NCI-H2196 treated with DMSO at 0.1 percent for 48 hours (cell line): Measurements from ENCODE around the gene CDK3.

ENCODE experiments used
- DNase-seq: peaks from one replicate; lab custom pipeline; 2025; ENCODE audit not compliant: unreplicated experiment; lab: John Stamatoyannopoulos, UW

Gene CDK3

DNA sequence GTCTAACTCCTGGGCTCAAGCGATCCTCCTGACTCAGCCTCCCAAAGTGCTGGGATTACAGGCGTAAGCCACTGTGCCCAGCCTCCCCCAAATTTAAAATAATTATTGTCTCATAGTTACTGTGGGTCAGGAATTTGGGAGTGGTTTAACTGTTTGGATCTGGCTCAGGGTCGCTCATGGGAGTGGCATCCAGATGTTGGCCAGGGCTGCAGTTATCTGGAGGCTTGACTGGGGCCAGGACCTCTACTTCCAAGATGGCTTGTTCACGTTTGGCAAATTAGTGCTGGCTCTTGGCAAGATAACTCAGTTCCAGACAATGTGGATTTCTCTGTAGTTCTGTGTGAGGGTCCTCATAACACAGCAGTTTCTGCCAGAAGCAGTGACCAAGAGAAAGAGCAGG, 13.6 kb upstream of the CDK3 start:
- no peak for DNase-seq

DNA sequence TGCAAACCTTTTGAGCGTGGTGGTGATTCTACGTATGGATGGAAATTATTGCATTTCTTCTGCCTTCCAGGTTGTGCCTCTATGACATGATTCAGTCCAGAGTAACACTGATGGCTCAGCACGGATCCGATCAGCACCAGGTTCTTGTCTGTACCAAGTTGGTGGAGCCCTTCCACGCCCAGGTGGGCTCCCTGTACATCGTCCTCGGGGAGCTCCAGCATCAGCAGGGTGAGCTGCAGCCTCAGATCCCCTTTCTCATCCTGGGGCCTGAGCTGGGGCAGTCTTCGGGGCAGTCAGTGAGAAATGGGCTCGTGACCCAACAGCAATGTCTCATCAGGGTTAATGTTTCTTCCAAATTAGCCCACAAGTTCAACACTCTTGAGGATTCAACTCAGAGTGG, 9.3 kb upstream of the CDK3 start:
- no peak for DNase-seq

DNA sequence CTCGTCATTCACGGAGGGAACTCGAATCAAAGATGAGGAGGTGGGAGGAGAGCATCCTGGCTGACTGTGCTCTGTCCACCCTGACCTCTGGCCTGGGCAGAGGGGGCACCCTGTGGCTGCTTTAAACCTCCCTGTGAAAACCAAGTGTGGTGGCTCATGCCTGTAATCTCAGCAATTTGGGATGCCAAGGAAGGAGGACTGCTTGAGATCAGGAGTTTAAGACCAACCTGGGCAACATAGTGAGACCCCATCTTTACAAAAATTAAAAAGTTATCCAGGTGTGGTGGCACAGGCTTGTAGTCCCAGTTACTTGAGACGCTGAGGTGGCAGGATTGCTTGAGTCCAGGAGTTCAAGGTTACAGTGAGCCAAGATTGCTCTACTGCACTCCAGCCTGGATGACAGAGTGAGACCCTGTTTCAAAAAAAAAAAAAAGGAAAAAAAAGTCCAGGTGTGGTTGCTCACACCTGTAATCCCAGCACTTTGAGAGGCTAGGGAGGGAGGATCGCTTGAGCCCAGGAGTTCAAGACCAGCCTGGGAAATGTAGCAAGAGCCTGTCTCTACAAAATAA, 5.8 kb upstream of the CDK3 start:
- DNase-seq: no peak

DNA sequence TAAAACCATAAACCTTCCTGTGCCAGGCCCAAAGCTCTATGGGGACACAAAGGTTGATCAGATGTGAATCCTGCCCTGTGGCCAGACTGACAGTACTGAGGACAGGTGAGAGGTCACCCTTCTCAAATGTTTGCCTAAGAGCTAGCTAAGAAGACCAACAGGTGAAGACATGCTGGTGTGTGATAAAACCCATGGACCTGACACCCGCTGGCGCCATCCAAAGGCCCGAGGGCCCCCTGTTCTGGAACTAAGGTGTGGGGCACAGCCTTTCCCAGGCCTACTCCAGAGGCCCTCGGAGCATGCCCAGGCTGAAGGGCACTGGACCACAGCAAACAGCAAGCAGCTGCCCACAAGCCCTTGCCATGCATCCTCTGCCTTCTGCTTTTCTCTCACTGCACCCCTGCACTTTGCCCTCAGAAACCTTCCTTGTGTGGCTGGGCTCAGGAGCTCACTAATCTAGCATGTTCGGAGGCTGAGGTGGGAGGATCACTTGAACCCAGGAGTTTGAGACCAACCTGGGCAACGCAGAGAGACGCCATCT, 5.2 kb upstream of the CDK3 start:
- DNase-seq: no peak

DNA sequence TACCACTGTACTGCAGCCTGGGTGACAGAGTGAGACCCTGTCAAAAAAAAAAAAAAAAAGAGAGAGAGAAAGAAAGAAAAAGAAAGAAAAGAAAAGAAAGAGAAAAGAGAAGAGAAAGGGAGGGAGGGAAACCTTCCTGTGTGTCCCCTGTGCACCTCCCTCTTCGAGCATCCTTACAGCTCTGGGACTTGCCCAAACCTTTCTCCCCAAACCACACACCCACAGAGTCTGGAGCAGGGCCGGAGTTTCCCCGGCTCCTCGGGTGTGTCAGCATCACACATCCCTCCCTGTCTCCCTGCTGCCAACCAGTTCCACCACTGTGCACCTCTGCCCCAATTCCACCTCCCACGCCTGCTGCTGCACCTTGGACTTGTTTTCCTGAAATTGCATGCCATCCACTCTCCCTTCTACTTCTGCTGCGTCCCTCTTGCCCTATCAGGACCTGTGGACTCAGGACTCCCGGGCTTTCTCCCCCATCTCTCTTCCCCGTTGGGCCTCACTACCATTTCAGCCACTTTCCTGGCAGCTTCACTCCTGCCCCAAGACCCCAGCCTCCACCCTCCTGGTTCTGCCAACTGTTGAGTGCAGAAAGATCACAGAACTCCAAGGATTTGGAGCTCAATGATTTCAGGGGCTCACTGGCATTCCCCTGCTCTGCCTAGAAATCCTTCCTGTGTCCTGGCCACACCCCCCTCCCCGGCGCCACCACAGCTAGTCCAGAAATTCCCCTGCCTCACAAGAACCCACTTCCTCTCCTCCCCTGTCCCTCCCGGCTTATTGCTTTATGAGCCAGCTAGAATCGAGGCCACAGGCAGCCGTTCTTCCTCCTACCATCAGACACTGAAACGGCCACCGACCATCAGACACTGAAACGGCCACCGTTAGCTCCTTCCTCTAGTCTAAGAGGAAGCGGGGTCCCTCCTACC, 3.7 kb upstream of the CDK3 start:
- DNase-seq: no peak

DNA sequence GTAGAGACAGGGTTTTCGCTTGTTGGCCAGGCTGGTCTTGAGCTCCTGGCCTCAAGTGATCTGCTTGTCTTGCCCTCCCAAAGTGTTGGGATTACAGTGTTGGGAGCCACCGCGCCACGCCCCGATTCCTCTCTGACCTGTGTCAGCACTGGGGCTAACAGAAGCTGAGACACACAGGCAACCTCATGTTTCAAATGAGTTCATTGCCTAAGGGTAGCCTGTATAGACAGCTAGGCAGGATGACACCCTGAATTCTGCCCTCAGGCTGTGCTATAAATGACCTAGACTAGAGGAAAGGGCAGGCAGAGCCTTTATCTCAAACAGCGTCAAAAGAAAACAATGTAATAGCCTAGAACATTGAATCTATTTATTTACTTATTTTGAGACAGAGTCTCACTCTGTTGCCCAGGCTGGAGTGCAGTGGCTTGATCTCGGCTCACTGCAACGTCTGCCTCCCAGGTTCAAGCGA, 2.3 kb upstream of the CDK3 start:
- DNase-seq: no peak

DNA sequence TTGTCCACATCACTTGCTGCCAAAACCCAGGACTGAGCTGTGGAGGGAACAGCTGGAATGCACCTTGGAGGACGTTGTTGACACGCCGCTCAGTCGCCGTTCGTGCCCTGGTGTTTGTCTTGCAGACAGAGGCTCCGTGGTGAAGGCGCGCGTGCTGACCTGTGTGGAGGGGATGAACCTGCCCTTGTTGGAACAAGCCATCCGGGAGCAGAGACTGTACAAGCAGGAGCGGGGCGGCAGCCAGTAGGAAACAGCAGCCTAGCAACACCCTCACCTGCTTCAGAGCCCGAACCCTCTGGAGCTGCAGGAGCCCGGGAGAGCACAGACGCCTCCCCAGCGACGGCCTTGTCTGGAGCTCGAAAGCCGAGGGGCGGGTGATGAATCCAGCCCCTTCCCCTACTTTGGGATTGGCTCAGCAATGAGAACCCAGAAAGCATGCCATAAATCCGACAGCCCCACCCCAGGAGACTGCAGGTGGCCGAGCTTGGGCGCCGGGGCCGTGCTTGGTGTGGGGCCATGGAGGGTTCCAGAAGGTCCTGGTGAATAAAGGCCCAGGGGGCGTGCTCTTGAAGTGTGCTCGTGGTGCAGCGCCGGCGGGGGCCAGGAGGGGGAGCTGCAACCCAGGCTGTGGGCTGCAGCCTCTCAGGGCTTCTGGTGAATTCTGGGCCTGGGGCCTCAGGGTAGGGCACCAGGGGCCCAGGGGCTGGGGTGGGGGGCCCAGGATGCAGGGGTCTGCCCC, 470 bp upstream of the CDK3 start:
- DNase-seq: no peak

DNA sequence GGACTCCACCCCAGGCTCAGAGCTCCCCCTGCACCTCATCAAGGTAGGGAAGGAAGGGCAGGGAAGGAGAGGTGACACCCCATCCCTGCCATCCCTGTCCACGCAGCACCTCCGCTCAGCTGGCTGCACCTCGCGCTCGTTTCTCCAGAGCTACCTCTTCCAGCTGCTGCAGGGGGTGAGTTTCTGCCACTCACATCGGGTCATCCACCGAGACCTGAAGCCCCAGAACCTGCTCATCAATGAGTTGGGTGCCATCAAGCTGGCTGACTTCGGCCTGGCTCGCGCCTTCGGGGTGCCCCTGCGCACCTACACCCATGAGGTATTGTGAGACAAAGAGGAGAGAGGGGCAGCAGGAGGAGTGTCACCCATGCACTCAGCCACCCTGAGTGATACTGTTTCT, 1.4 kb downstream of the CDK3 start:
- no peak for DNase-seq

DNA sequence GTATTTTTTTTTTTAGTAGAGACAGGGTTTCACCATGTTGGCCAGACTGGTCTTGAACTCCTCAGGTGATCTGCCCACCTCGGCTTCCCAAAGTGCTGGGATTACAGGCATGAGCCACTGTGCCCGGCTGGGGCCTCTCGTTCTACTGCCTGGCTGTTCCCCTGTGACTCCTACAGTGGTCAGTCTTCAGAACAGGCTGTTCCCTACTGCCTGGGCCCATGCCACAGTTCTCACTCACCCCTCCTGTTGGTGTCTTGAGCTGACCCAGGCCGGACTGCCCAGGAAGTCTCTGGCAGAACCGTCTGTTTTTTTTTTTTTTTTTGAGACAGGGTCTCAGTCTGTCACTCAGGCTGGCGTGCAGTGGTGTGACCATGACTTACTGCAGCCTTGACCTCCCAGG, 3.3 kb downstream of the CDK3 start:
- no peak for DNase-seq

DNA sequence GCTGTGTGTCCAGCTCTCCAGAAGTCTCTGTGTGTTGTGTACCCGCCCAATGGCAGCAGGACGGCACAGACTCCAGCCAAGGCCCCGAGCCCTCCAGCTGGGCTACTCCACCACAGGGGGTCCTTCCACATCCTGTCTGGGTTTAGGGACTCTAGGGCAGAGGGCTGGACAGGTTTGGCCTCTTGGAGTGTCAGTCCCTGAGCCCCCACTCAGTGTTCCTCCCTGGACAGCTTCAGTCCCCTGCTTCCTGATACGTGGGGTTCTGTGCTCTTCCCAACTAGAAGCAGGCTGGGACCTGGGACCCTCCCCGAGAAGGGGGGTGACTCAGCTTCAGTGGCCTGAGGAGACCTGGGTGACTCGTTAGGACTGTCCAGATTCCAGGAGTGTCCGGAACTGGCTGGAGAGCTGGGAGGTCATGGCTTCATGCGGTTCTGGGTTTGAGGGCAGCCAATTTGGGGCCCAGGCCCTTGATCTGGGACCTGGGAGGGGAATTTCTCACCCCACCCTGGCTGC, 4.2 kb downstream of the CDK3 start:
- DNase-seq: no peak

DNA sequence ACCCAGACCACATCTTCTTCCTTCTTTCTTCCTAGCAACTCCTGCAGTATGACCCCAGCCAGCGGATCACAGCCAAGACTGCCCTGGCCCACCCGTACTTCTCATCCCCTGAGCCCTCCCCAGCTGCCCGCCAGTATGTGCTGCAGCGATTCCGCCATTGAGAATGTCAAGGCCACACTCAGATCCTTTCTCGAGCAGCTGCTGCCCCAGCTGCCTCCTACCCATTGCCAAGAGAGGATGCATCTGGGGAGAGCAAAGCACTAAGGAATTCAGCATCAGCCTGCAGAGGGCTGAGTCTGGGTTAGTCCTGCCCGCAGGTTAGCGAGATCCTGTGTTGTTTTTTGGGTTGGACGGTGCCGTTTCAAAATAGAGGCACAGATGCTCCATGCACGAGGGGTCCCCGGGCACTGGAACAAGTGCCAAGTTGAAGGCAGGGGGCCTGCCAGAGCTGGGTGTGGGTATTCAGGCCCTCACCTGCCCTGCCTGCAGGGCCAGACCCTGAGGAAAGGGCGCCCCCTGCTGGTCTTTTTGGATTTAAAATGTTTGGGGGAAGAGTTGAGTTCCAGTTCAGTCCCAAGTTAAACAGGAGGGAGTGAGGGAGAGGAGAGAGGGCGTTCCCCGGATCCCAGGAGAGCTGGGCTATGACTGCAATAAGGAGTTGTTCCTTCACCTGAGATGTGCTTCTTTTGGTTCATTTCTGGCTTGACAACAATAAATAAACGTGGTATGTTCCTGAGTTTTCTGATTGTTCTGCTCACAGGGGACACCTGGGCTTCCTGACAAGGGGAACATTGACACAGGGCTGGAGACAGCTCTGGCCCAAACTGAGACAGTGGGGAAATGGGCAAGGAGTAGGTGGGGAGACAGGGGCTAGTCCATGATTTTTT, 4.9 kb downstream of the CDK3 start:
- DNase-seq: peak; percentile 50

DNA sequence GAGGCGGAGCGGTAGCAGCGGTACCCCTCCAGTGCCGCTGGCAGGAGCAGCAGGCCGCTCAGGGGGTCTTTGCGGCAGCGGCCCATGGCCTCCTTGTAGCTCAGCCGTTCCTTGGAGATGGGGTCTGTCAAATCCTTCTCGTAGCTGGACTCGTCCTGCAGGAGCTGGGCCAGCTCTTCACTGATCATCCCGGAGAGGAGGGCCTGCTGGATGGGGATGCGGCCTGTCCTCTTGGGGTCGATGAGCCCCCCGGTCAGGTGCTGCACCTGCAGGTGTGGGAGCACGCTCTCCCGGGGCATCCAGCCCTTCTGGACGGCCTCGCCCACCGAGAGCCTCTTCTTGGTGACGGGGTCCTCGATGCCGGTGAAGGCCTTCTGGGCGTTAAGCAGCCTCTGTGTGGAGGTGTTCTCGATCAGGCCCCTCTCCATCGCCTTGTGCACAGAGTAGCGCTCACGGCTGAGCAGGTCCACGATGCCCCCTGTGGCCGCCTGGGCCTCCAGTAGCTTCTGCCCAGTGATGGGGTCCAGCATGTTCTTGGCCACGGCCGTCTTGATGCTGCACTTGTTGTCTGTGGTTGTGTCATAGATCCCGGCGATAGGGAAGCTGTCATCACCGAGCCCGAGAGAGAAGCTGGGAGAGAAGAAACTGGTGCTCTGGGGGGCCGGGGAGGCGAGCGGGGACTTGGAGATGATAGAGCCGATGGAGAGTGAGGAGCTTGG, 6.6 kb downstream of the CDK3 start:
- no peak for DNase-seq

DNA sequence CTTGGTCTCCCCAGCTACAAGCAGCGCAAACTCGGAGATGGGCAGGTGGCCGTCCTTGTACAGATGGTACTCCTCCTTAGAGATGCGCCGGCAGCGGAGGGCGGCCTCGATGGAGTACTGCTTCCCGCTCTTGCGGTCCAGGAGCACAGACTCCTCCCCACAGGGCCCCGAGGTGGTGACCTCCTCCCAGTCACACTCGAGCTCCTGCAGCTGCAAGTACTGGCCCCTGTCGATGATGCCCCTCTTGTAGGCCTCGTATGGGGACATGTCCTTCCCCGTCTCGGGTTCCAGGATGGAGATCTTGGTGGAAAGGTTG, 7.2 kb downstream of the CDK3 start:
- DNase-seq: no peak

DNA sequence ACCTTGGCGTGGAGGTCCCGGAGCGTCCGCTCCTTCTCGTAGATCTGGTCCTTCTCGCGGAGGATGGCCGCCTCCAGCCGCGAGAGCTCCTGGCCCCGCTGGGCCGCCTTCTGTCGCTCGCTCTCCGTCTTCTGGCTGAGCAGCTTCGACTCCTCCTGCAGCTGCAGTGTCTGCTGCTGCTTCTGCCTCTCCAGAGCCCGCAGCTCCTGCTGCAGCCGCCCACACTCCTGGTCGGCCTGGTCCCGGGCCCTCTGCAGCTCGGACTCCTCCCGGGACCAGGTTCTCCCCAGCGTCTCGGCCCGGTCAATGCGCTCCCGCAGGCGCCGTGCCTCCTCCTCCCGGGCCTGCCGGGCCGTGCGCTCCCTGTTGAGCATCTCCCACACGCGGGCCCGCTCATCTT, 7.6 kb downstream of the CDK3 start:
- DNase-seq: no peak

DNA sequence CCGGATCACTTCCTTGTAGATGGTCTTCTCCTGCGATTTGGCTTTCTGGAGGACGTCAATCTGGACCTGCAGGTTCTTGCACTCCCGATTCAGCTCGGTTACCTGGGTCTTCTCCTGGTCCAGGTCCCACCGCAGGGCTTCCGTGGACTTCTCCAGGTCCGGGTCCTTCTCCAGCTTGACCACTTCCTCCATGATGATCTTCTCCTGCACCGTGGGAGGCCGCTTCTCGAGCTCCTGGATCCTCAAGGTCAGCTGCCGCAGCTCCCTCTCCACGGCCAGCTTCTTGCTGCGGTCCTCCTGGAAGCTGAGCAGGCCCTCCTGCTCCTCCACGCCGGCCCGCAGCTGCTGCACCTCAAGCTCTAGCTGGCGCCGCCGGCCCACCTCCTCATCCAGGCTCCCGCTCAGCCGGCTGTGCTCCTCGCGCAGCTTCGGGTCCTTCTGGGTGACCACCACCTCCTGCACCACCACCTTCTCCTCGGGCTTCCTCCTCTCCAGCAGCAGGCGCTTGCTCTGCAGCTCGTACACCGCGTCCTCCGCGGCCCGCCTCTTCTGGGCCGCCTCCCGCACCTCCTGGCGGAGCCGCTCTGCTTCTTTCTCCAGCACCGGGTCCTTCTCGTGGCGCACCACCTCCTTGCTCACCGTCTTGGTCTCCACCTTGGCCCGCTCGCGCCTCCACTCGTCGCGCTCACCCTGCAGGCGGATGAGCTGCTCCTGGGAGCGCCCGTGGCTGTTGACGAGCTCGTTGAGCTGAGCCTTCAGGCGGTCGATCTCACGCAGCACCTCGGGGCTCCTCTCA, 8.2 kb downstream of the CDK3 start:
- DNase-seq: no peak

DNA sequence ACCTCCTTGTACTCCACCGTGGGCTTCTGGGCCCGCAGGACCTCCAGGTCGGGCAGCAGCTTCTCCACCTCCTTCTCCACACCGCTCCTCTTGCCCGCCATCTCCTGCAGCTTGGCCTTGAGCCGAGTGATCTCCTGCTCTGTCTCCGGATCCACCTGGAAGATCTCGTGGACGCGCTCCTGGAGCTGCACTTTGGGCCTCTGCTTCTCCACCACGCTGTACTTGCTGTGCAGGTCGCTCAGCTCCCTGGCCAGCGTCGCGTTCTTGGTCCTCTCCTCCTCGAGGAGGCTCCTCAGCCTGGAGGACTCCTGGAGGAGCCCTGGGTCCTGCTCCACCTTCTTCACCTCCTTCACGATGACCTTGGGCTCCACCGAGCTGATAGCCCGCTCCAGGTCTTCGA, 8.8 kb downstream of the CDK3 start:
- DNase-seq: no peak

DNA sequence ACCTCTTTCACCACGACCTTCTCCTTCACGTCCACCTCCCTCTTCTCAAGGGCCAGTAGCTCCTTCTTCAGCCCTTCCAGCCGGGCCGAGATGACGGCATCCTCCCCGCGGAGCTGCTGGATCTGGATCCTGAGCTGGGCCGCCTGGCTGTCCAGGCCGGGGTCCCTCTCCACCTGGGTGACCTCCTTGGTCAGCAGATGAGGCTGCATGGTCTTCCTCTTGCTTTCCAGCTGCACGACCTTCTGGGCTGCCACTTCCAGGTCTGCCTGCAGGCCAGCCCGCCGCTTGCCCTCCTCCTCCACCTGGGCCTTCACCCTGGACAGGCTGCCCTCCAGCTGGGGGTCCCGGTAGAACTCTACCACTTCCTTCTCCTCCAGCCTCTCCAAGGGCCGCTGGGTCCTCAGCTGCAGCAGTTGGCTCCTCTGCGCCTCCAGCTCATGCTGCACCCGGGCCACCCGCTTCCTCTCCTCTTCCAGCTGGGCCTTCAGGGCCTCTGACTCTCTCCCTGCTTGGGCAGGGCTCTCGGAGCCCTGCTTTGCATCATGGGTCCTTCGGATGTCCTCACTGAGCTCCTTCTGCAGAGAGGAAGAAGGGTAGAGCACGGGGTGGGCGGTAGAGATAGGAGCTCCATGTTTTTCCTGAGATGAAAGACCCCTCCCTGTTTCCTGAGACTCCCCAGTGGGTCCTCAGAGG, 9.5 kb downstream of the CDK3 start:
- DNase-seq: no peak

DNA sequence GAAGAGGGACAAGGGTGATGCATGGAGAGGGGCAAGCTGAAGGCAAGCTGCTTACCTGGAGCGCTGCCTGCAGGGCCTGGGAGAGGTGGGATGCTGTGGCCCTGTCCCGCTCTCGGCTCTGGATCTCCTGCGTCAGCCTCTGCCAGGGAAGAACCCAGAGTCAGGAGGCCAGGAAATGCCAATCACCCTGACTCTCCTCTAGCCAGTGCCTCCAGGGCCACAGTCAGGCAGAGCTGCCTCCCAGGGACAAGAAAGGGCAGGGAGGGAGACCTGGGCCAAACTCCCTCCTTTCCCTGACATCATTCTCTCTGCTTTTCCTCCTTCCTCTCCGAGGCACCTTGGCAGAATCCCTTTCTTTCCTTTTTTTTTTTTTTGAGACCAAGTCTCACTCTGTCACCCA, 11.3 kb downstream of the CDK3 start:
- DNase-seq: no peak
